Neural progenitor cell (in vitro differentiated cells): ENCODE results near the gene CDC123. TPM values are rescaled to one million over a fixed set of nuclear protein-coding genes. Genes with fewer than 3 reads are reported as not detected.
"Not testable (repeated sequence)": the region's sequence is repeated elsewhere in the genome, so short reads cannot be mapped to it uniquely, and the experiment has no call there.

ENCODE experiments used
- DNase-seq: peaks from one replicate; pipeline ENCODE4 v3.0.0-alpha.2; 2016; ENCODE audit warnings: low spot score
- H2AFZ ChIP-seq: fragments of 200-600 bp; sonication (generic); replicated peaks from 2 replicates; pipeline ENCODE4 v1.6.1; 2016; ENCODE audit warnings: antibody characterized with exemption
- H3F3A ChIP-seq: fragments of 200-600 bp; sonication (generic); 2 replicates; pipeline ENCODE4 v1.6.1; 2016; ENCODE audit warnings: antibody characterized with exemption, low read depth
- H3K27ac ChIP-seq: fragments of 200-600 bp; sonication (generic); 2 replicates; pipeline ENCODE4 v1.5.1; 2016; ENCODE audit warnings: mild to moderate bottlenecking
- H3K27me3 ChIP-seq: fragments of 200-600 bp; sonication (generic); 2 replicates; pipeline ENCODE4 v1.6.1; 2016; ENCODE audit warnings: mild to moderate bottlenecking, moderate library complexity
- H3K36me3 ChIP-seq: fragments of 200-600 bp; sonication (generic); 2 replicates; pipeline ENCODE4 v1.5.1; 2016
- H3K4me1 ChIP-seq: fragments of 200-600 bp; sonication (generic); 2 replicates; pipeline ENCODE4 v1.6.1; 2016; ENCODE audit warnings: mixed run types
- H3K4me2 ChIP-seq: fragments of 200-600 bp; sonication (generic); 2 replicates; pipeline ENCODE4 v1.6.1; 2016
- H3K4me3 ChIP-seq: fragments of 200-600 bp; sonication (generic); 2 replicates; pipeline ENCODE4 v1.5.1; 2016
- H3K79me2 ChIP-seq: fragments of 200-600 bp; sonication (generic); 2 replicates; pipeline ENCODE4 v1.6.1; 2016; ENCODE audit warnings: low read depth
- H3K9ac ChIP-seq: fragments of 200-600 bp; sonication (generic); 2 replicates; pipeline ENCODE4 v1.6.1; 2016
- H3K9me3 ChIP-seq: fragments of 200-600 bp; sonication (generic); 2 replicates; pipeline ENCODE4 v1.5.1; 2016; ENCODE audit warnings: low read depth
- H4K20me1 ChIP-seq: fragments of 200-600 bp; sonication (generic); 2 replicates; pipeline ENCODE4 v1.6.1; 2016; ENCODE audit warnings: low read depth
- H3K27ac Mint-ChIP-seq: 3 replicates; pipeline ENCODE4 v1.8.0; 2021; ENCODE audit warnings: mixed read lengths
- H3K27me3 Mint-ChIP-seq: 2 replicates; pipeline ENCODE4 v1.8.0; 2022; ENCODE audit warnings: low read depth, mild to moderate bottlenecking, inconsistent platforms, moderate library complexity, mixed read lengths; ENCODE audit not compliant: insufficient read depth
- H3K36me3 Mint-ChIP-seq: 3 replicates; pipeline ENCODE4 v1.8.0; 2021; ENCODE audit warnings: mixed read lengths
- H3K4me1 Mint-ChIP-seq: 3 replicates; pipeline ENCODE4 v1.8.0; 2021; ENCODE audit warnings: mixed read lengths
- H3K4me3 Mint-ChIP-seq: 3 replicates; pipeline ENCODE4 v1.8.0; 2021; ENCODE audit warnings: mild to moderate bottlenecking, moderate library complexity, mixed read lengths
- H3K9me3 Mint-ChIP-seq: 3 replicates; pipeline ENCODE4 v1.8.0; 2020; ENCODE audit warnings: mixed read lengths
- CTCF ChIP-seq: fragments of 200-600 bp; sonication (generic); IDR thresholded peaks from 2 replicates; pipeline ENCODE4 v1.5.1; 2017; ENCODE audit warnings: antibody characterized with exemption, mild to moderate bottlenecking
- EZH2 ChIP-seq: fragments of 200-600 bp; sonication (generic); IDR thresholded peaks from 2 replicates; pipeline ENCODE4 v1.6.1; 2017; ENCODE audit warnings: antibody characterized with exemption, mild to moderate bottlenecking, moderate library complexity
- EZH2phosphoT487 ChIP-seq: fragments of 200-600 bp; sonication (generic); IDR thresholded peaks from 2 replicates; pipeline ENCODE4 v1.6.1; 2017; ENCODE audit warnings: antibody characterized with exemption
- total RNA-seq: library from RNA; depleted of rRNA; stranded (reverse); fragments of >200 nt; gene quantifications from 2 replicates; pipeline ENCODE4 v1.2.3, GENCODE V29; 2015; ENCODE audit warnings: low replicate concordance

CDC123 gene
- total RNA-seq, 1 donor from 2014 or later = 134 TPM

DNA sequence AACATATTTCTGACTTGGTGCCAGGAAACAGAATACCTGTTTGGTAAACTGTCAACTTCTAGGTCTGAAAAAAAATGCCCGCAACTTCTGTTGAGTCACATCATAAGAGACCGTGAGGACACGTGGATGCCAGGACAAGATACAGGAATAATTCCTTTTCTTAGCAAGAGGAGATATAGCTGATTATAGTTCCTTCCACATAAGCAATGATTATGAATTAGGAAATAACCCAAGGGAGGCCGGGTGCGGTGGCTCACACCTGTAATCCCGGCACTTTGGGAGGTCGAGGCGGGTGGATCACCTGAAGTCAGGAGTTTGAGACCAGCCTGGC is 75.2 kb downstream of the CDC123 start:
- Histone ChIP-seq H3F3A (no peaks in the 10 kb centered on the region), H3K36me3 (no peaks in the 10 kb centered on the region), H3K4me3 (no peak overlapping the region), H4K20me1 (no peaks in the 10 kb centered on the region), H3K9ac (no peak overlapping the region), H3K79me2 (no peaks in the 10 kb centered on the region), H3K27me3 (no peaks in the 10 kb centered on the region), H3K9me3 (no peaks in the 10 kb centered on the region), H2AFZ (no peak overlapping the region), H3K4me1 (no peaks in the 10 kb centered on the region), H3K4me2 (no peak overlapping the region), H3K27ac (no peak overlapping the region)
- Mint-ChIP-seq H3K36me3 (no peaks in the 10 kb centered on the region), H3K4me3 (no peak overlapping the region), H3K9me3 (no peaks in the 10 kb centered on the region), H3K27me3 (peaks cover 2% of the 10 kb centered on the region), H3K27ac (no peak overlapping the region), H3K4me1 (no peaks in the 10 kb centered on the region)
- no peak for DNase-seq
- TF ChIP-seq CTCF = no peak
- TF ChIP-seq EZH2phosphoT487 = no peak
- no peak for TF ChIP-seq EZH2

DNA sequence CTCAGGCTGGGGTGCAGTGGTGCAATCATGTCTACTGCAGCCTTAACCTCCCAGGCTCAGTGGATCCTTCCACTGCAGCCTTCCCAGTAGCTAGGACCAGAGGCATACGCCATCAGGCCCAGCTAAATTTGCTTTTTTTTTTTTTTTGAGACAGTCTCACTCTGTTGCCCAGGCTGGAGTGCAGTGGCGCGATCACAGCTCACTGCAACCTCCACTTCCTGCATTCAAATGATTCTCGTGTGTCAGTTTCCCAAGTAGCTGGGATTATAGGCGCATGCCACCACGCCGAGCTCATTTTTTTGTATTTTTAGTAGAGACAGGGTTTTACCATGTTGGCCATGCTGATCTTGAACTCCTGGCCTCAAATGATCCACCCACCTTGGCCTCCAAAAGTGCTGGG is 81.9 kb downstream of the CDC123 start:
- not testable (repeated sequence) for H3K36me3 ChIP-seq, H3K9me3 ChIP-seq, H3K4me1 ChIP-seq, H3K9ac ChIP-seq, DNase-seq, H3F3A ChIP-seq, H3K27ac Mint-ChIP-seq, H3K4me3 Mint-ChIP-seq, H3K27me3 ChIP-seq, H3K4me3 ChIP-seq, H3K27ac ChIP-seq, H3K27me3 Mint-ChIP-seq, H3K79me2 ChIP-seq, H3K36me3 Mint-ChIP-seq, H3K9me3 Mint-ChIP-seq, H4K20me1 ChIP-seq, H2AFZ ChIP-seq, H3K4me2 ChIP-seq, H3K4me1 Mint-ChIP-seq

GRCh38 chr10:12279281-12279680 is 83.3 kb downstream of the CDC123 start:
- Histone ChIP-seq H3K27ac (no peak overlapping the region), H2AFZ (no peak overlapping the region), H3K4me3 (no peak overlapping the region), H3K27me3 (no peaks in the 10 kb centered on the region), H3K79me2 (no peaks in the 10 kb centered on the region), H3F3A (no peaks in the 10 kb centered on the region), H3K4me2 (no peak overlapping the region), H4K20me1 (no peaks in the 10 kb centered on the region), H3K9me3 (no peaks in the 10 kb centered on the region), H3K4me1 (no peaks in the 10 kb centered on the region), H3K36me3 (no peaks in the 10 kb centered on the region), H3K9ac (no peak overlapping the region)
- no peaks in the 10 kb centered on the region for H3K4me1 Mint-ChIP-seq
- no peak overlapping the region for H3K4me3 Mint-ChIP-seq
- TF ChIP-seq CTCF (no peak), EZH2phosphoT487 (no peak), EZH2 (no peak)
- DNase-seq = no peak
- H3K27ac Mint-ChIP-seq = peak overlapping the region; percentile 22
- peaks cover 3% of the 10 kb centered on the region for H3K27me3 Mint-ChIP-seq
- peaks cover 1% of the 10 kb centered on the region for H3K9me3 Mint-ChIP-seq
- no peaks in the 10 kb centered on the region for H3K36me3 Mint-ChIP-seq

DNA sequence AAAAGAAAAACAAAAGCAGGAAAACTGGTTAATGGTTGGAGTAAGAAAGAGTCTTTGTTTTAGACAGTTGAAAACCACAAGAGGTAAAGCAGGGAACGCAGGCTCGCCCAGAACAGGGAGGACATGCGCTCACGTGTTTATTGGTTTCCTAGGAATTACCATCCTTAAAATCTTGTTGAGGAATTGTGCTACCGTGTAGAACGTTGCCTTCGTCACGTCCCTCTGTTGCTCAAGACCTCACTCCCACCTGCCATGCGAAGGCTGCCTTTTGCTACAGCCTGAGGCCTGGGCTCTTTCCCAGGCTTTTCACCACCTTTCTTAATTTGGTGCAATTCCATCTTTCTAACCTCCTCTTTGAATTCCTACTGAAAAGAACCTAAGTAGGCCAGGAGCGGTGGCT is 91.8 kb downstream of the CDC123 start:
- DNase-seq = no peak
- peaks cover 5% of the 10 kb centered on the region for H3K9me3 Mint-ChIP-seq
- TF ChIP-seq EZH2 (no peak), EZH2phosphoT487 (no peak), CTCF (no peak)
- peaks cover 5% of the 10 kb centered on the region for H3K27me3 Mint-ChIP-seq
- H3K4me3 ChIP-seq = no peak overlapping the region
- H3K27ac ChIP-seq = no peak overlapping the region
- H3K9me3 ChIP-seq = no peaks in the 10 kb centered on the region
- no peak overlapping the region for H3K27ac Mint-ChIP-seq
- H3F3A ChIP-seq = no peaks in the 10 kb centered on the region
- no peaks in the 10 kb centered on the region for H3K4me1 Mint-ChIP-seq
- no peaks in the 10 kb centered on the region for H3K27me3 ChIP-seq
- no peak overlapping the region for H3K4me3 Mint-ChIP-seq
- no peak overlapping the region for H3K9ac ChIP-seq
- no peak overlapping the region for H3K4me2 ChIP-seq
- no peaks in the 10 kb centered on the region for H4K20me1 ChIP-seq
- H3K36me3 ChIP-seq = no peaks in the 10 kb centered on the region
- H3K4me1 ChIP-seq = no peaks in the 10 kb centered on the region
- H3K36me3 Mint-ChIP-seq = no peaks in the 10 kb centered on the region
- no peaks in the 10 kb centered on the region for H3K79me2 ChIP-seq
- H2AFZ ChIP-seq = no peak overlapping the region

GRCh38 chr10:12297784-12298183 is 101.8 kb downstream of the CDC123 start:
- H4K20me1 ChIP-seq, DNase-seq, H2AFZ ChIP-seq, H3K9me3 Mint-ChIP-seq, H3K36me3 ChIP-seq, H3K36me3 Mint-ChIP-seq, H3K4me2 ChIP-seq, H3K79me2 ChIP-seq, H3K27me3 Mint-ChIP-seq, H3K27ac ChIP-seq, H3K9ac ChIP-seq, H3K27ac Mint-ChIP-seq, H3F3A ChIP-seq, H3K4me3 ChIP-seq, H3K4me3 Mint-ChIP-seq, H3K27me3 ChIP-seq, H3K4me1 ChIP-seq, H3K4me1 Mint-ChIP-seq, H3K9me3 ChIP-seq: not testable (repeated sequence)
